ENCODE results near the gene BRMS1L. TPM values are rescaled to one million over a fixed set of nuclear protein-coding genes. Genes with fewer than 3 reads are reported as not detected.

Gene BRMS1L
- total and polyA plus RNA-seq, 2 donors (not counting 3 experiments of a cell fraction or from before 2014, with no cell fraction given) = 4.0 to 7.7 TPM

DNA sequence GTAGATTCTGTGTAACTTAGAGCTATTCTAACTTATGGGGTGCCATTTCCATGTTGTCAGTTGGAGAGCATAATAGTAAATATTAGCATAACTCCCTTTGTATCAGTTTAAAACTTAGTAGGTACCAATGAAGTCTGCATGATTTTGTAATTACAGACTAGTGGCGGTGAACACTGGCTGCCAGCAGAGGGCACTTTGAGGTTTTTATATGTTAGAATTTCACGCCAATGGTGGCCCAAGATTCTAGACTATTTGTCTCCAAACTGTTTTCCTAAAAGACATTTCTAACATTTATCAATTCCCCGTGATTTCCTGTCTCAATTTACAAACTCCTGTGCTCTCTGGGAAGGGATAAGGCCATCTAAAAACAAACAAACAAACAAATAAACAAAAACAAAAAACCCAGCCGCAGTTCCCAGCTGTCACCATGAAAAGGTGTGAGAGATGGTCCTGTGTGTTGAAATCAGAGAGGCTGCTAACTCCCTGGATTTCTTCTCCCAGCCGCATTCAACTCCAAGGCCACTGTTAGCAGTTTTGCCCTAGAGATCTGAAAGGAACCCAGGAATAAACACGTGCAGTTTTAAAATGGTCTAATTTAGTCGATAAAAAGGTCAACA is 57.6 kb downstream of the BRMS1L start:
- H2AFZ ChIP-seq (ENCODE audit: low read depth, low read length) = no peak overlapping the region
- CTCF ChIA-PET = interaction anchor here (1.0 to 2.7 kb wide), 6 partner anchors 14 to 1266 kb away, joined by 3 to 19 read pairs (median 6); no protein-coding TSS in a partner anchor
- no peak overlapping the region for H3K4me3 ChIP-seq (replicated peaks in 1 of 3; ENCODE audit: insufficient read depth in 1 of 3, low read depth in 1 of 3, low read length in 3 of 3)
- FAIRE-seq (peak; percentile 52), DNase-seq (ENCODE audit: low read depth, low spot score) (no peak)
- intact Hi-C loops (cut with micrococcal nuclease) = loop anchor here (2.0 to 5.0 kb wide), 3 partner anchors 489 to 721 kb away; no protein-coding TSS in a partner anchor
- H3K4me2 ChIP-seq (ENCODE audit: insufficient read depth, low read length) = no peak overlapping the region
- H3K9ac ChIP-seq (replicated peaks; ENCODE audit: extremely low read depth, insufficient read depth, low read length) = no peak overlapping the region
- no peaks in the 10 kb centered on the region for H3K36me3 ChIP-seq (ENCODE audit: control insufficient read depth in 2 of 2, extremely low read depth in 1 of 2, insufficient read depth in 2 of 2, low read length in 2 of 2)
- POLR2A ChIA-PET = interaction anchor here (0.5 kb wide), 1 partner anchor 58 kb away, joined by 3 read pairs; the partner anchor contains the start of gene BRMS1L
- no peaks in the 10 kb centered on the region for H3K9me1 ChIP-seq (replicated peaks; ENCODE audit: control insufficient read depth, extremely low read depth, insufficient read depth, low read length)
- no peaks in the 10 kb centered on the region for H3K9me3 ChIP-seq (replicated peaks; ENCODE audit: control insufficient read depth, insufficient read depth, low read length)
- peaks cover 2 to 4% of the 10 kb centered on the region in 2 experiments for H3K27me3 ChIP-seq (ENCODE audit: control insufficient read depth in 2 of 2, insufficient read depth in 2 of 2, low read length in 2 of 2)
- dilution Hi-C loops (cut with MboI; ENCODE audit: extremely low pct_ligation_motif_present, low sequenced_read_pairs) = no loop called here
- BruUV-seq (replicated peaks) = no TSS peak
- no peak for TF ChIP-seq GATA2 (IDR thresholded peaks at IDR 0.05; ENCODE audit: insufficient read depth, insufficient read length, low read depth, low read length)
- TF ChIP-seq, protein P1, sequence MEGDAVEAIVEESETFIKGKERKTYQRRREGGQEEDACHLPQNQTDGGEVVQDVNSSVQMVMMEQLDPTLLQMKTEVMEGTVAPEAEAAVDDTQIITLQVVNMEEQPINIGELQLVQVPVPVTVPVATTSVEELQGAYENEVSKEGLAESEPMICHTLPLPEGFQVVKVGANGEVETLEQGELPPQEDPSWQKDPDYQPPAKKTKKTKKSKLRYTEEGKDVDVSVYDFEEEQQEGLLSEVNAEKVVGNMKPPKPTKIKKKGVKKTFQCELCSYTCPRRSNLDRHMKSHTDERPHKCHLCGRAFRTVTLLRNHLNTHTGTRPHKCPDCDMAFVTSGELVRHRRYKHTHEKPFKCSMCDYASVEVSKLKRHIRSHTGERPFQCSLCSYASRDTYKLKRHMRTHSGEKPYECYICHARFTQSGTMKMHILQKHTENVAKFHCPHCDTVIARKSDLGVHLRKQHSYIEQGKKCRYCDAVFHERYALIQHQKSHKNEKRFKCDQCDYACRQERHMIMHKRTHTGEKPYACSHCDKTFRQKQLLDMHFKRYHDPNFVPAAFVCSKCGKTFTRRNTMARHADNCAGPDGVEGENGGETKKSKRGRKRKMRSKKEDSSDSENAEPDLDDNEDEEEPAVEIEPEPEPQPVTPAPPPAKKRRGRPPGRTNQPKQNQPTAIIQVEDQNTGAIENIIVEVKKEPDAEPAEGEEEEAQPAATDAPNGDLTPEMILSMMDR (IDR thresholded peaks at IDR 0.05; ENCODE audit: extremely low read depth in 1 of 2, insufficient read depth in 1 of 2, low read depth in 1 of 2, low read length in 2 of 2) = peak; percentile 52 to 53
- TF ChIP-seq POLR2A (IDR thresholded peaks at IDR 0.05; ENCODE audit: low read depth, low read length) = no peak
- no peak for TF ChIP-seq JUN (IDR thresholded peaks at IDR 0.05; ENCODE audit: borderline replicate concordance, insufficient read depth, insufficient read length, low read depth)
- no peaks in the 10 kb centered on the region for H4K20me1 ChIP-seq (replicated peaks; ENCODE audit: control insufficient read depth, extremely low read depth, insufficient read depth, low read length)
- peaks cover 6% of the 10 kb centered on the region for H3K4me1 ChIP-seq (ENCODE audit: control insufficient read depth, extremely low read depth, insufficient read depth, low read length)
- H3K27ac ChIP-seq (ENCODE audit: insufficient read depth, low read depth, low read length) = no peak overlapping the region
- H3K79me2 ChIP-seq (ENCODE audit: control insufficient read depth, insufficient read depth, low read length) = no peaks in the 10 kb centered on the region

DNA sequence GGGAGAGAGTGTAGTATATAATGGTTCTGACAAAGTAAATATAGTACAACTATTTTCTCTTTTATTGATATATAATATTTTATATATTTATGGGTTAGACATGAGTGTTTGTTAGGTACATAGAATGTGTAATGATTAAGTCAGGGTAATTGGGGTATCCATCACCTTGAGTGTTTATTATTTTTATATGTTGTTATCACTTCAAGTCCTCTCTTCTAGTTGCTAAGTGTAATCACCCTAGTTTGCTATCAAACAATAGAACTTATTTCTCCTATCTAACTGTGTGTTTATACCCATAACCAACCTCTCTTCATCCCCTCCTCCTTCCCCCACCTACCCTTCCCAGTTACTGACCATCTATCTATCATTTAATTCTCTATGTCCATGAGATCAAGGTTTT is 64.2 kb downstream of the BRMS1L start:
- POLR2A ChIA-PET = interaction anchor here (0.6 kb wide), 1 partner anchor 1996 kb away, joined by 13 read pairs; no protein-coding TSS in a partner anchor
- dilution Hi-C loops (cut with MboI; ENCODE audit: extremely low pct_ligation_motif_present, low sequenced_read_pairs) (no loop called here), intact Hi-C loops (cut with micrococcal nuclease) (no loop called here)
- FAIRE-seq = no peak
- H3K4me1 ChIP-seq (ENCODE audit: control insufficient read depth, extremely low read depth, insufficient read depth, low read length) = no peaks in the 10 kb centered on the region
- no peak overlapping the region for H3K4me3 ChIP-seq (replicated peaks in 1 of 3; ENCODE audit: insufficient read depth in 1 of 3, low read depth in 1 of 3, low read length in 3 of 3)
- H3K79me2 ChIP-seq (ENCODE audit: control insufficient read depth, insufficient read depth, low read length) = no peaks in the 10 kb centered on the region
- CTCF ChIA-PET = no interaction called here
- H2AFZ ChIP-seq (ENCODE audit: low read depth, low read length) = no peak overlapping the region
- no peaks in the 10 kb centered on the region for H4K20me1 ChIP-seq (replicated peaks; ENCODE audit: control insufficient read depth, extremely low read depth, insufficient read depth, low read length)
- H3K27ac ChIP-seq (ENCODE audit: insufficient read depth, low read depth, low read length) = no peak overlapping the region
- H3K9me1 ChIP-seq (replicated peaks; ENCODE audit: control insufficient read depth, extremely low read depth, insufficient read depth, low read length) = no peaks in the 10 kb centered on the region
- no peak for DNase-seq (ENCODE audit: low read depth, low spot score)
- TF ChIP-seq EZH2 (IDR thresholded peaks at IDR 0.05; ENCODE audit: borderline replicate concordance, low read depth, low read length, severe bottlenecking) (no peak), GATA2 (IDR thresholded peaks at IDR 0.05; ENCODE audit: insufficient read depth, insufficient read length, low read depth, low read length) (no peak), POLR2AphosphoS5 (IDR thresholded peaks at IDR 0.05; ENCODE audit: insufficient read depth, low read depth, low read length) (no peak), MYC (IDR thresholded peaks at IDR 0.05; ENCODE audit: low read depth, low read length) (no peak), POLR2A (IDR thresholded peaks at IDR 0.05; ENCODE audit: low read depth, low read length) (no peak), FOS (IDR thresholded peaks at IDR 0.05; ENCODE audit: borderline replicate concordance, insufficient read depth, low read length) (no peak), JUN (IDR thresholded peaks at IDR 0.05; ENCODE audit: borderline replicate concordance, insufficient read depth, insufficient read length, low read depth) (no peak)
- TF ChIP-seq, protein P1 (IDR thresholded peaks at IDR 0.05; ENCODE audit: extremely low read depth in 1 of 2, insufficient read depth in 1 of 2, low read depth in 1 of 2, low read length in 2 of 2) = no peak
- TF ChIP-seq, protein P2, sequence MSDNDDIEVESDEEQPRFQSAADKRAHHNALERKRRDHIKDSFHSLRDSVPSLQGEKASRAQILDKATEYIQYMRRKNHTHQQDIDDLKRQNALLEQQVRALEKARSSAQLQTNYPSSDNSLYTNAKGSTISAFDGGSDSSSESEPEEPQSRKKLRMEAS (IDR thresholded peaks at IDR 0.05; ENCODE audit: insufficient read depth, insufficient read length) = no peak
- no peaks in the 10 kb centered on the region for H3K9me3 ChIP-seq (replicated peaks; ENCODE audit: control insufficient read depth, insufficient read depth, low read length)
- peaks cover 2 to 4% of the 10 kb centered on the region in 2 experiments for H3K27me3 ChIP-seq (ENCODE audit: control insufficient read depth in 2 of 2, insufficient read depth in 2 of 2, low read length in 2 of 2)
- H3K36me3 ChIP-seq (ENCODE audit: control insufficient read depth in 2 of 2, extremely low read depth in 1 of 2, insufficient read depth in 2 of 2, low read length in 2 of 2) = no peaks in the 10 kb centered on the region
- no peak overlapping the region for H3K4me2 ChIP-seq (ENCODE audit: insufficient read depth, low read length)
- BruUV-seq (replicated peaks) = no TSS peak
- no peak overlapping the region for H3K9ac ChIP-seq (replicated peaks; ENCODE audit: extremely low read depth, insufficient read depth, low read length)

Data from endothelial cell of umbilical vein (primary cell).